Measurements from ENCODE around the gene PYGB.

GRCh38 chr20:25308083-25308491 is 60.2 kb downstream of the PYGB start:
- TF ChIP-seq CTCF (IDR thresholded peaks at IDR 0.05) = no peak
- no peak for TF ChIP-seq POLR2A (IDR thresholded peaks at IDR 0.05)

All from tibial nerve (tissue), 3 donors.